ENCODE measurements around the gene NME4. TPM values are rescaled to one million over a fixed set of nuclear protein-coding genes. Genes with fewer than 3 reads are reported as not detected.

Gene NME4
- total and polyA plus RNA-seq, 10 of the 15 experiments (the other 5 are each of a cell fraction or from before 2014, with no cell fraction given) = 11.0 to 235 (median 97.7) TPM

- H3K36me3 ChIP-seq (ENCODE audit: control insufficient read depth in 2 of 2, insufficient read depth in 2 of 2, low read length in 1 of 2) = no peaks in the 10 kb centered on the region
- TF ChIP-seq, protein P1, sequence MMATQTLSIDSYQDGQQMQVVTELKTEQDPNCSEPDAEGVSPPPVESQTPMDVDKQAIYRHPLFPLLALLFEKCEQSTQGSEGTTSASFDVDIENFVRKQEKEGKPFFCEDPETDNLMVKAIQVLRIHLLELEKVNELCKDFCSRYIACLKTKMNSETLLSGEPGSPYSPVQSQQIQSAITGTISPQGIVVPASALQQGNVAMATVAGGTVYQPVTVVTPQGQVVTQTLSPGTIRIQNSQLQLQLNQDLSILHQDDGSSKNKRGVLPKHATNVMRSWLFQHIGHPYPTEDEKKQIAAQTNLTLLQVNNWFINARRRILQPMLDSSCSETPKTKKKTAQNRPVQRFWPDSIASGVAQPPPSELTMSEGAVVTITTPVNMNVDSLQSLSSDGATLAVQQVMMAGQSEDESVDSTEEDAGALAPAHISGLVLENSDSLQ (IDR thresholded peaks at IDR 0.05) = 0 out of 2 replicates have a peak, but pooled peaks have one; percentile 14
- no peak for TF ChIP-seq ESRRA (IDR thresholded peaks at IDR 0.05; ENCODE audit: low read length)
- no peaks in the 10 kb centered on the region for H4K20me1 ChIP-seq (ENCODE audit: control insufficient read depth, insufficient read depth)
- H3K79me2 ChIP-seq (ENCODE audit: control insufficient read depth, insufficient read depth, low read length) = peaks cover 11% of the 10 kb centered on the region
- H2AFZ ChIP-seq (ENCODE audit: control insufficient read depth, low read depth, low read length) = 0 out of 2 replicates have a peak overlapping the region, but pooled peaks have one; percentile 24
- CTCF ChIA-PET = interaction anchor here (0.6 kb wide), 1 partner anchor 19 kb away, joined by 3 read pairs; no protein-coding TSS in a partner anchor
- WGBS (ENCODE audit: insufficient coverage, insufficient replicate concordance, low lambda C conversion rate, missing lambda C conversion rate) = 2% methylated on average over 13 of the region's 13 CpGs
- ATAC-seq (no peak), DNase-seq (ENCODE audit: low read depth, low spot score) (no peak), FAIRE-seq (no peak)
- no peak overlapping the region for H3K27ac ChIP-seq (ENCODE audit: control insufficient read depth, insufficient read depth)
- H3K4me1 ChIP-seq (ENCODE audit: control insufficient read depth, insufficient read depth, low read length) = peaks cover 15% of the 10 kb centered on the region
- RAD21 ChIA-PET (ENCODE audit: unreplicated experiment) = no interaction called here
- intact Hi-C loops (cut with micrococcal nuclease; ENCODE audit: unreplicated experiment) = loop anchor here (1.0 kb wide), 1 partner anchor 23 kb away; no protein-coding TSS in a partner anchor
- in situ Hi-C loops (cut with MboI) = no loop called here
- peak overlapping the region; percentile 91 for H3K4me2 ChIP-seq (ENCODE audit: control insufficient read depth, insufficient read depth)
- POLR2A ChIA-PET = interaction anchor here (0.7 to 1.1 kb wide), 2 partner anchors 15 to 99 kb away, joined by 3 to 4 read pairs; no protein-coding TSS in a partner anchor
- H3K4me3 ChIP-seq = peak overlapping the region; percentile 76
- H3K9ac ChIP-seq (ENCODE audit: control insufficient read depth, insufficient read depth, low read length) = peak overlapping the region; percentile 36
- SMC1A ChIA-PET (ENCODE audit: uncharacterized antibody, unreplicated experiment) = interaction anchor here (0.5 to 1.1 kb wide), 2 partner anchors 25 to 193 kb away, joined by 3 read pairs; partner anchors contain the start of gene DECR2
- H3K9me3 ChIP-seq (replicated peaks; ENCODE audit: control insufficient read depth, insufficient read depth, low read length) = no peaks in the 10 kb centered on the region
- peaks cover 0 to 3% of the 10 kb centered on the region in 2 experiments; a peak in 1 of 4 replicates for H3K27me3 ChIP-seq (replicated peaks in 1 of 2; ENCODE audit: control insufficient read depth in 2 of 2, insufficient read depth in 2 of 2, low read length in 1 of 2)
- no TSS peak for BruUV-seq (replicated peaks)
Observed at GRCh38 chr16:426906-427249, 29.9 kb downstream of the NME4 start.

DNA sequence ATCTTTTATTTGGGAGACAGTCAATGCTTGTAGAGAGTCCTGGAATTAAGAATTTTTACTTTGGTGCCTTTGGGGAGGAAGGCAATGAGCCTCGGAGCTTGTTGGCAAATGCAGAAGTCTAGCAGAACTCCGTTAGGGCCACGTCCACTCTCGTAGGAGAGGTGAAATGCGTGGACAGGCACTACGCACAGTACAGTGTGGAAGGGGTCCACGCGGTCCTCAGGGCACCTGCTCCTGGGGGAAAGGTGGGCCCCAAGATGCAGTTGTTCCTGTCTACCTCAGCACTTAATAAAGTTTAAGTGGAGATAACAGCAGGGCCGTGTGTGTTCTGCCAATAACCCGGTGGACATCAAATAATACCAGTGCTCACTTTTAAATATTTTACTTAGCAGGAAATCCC, 30.3 kb downstream of the NME4 start:
- Histone ChIP-seq H3K9me3 (replicated peaks; ENCODE audit: control insufficient read depth, insufficient read depth, low read length) (no peaks in the 10 kb centered on the region), H3K79me2 (ENCODE audit: control insufficient read depth, insufficient read depth, low read length) (peaks cover 11% of the 10 kb centered on the region), H4K20me1 (ENCODE audit: control insufficient read depth, insufficient read depth) (no peaks in the 10 kb centered on the region), H3K27me3 (replicated peaks in 1 of 2; ENCODE audit: control insufficient read depth in 2 of 2, insufficient read depth in 2 of 2, low read length in 1 of 2) (peaks cover 0 to 3% of the 10 kb centered on the region in 2 experiments; a peak in 1 of 4 replicates), H3K4me2 (ENCODE audit: control insufficient read depth, insufficient read depth) (peak overlapping the region; percentile 91), H2AFZ (ENCODE audit: control insufficient read depth, low read depth, low read length) (no peak overlapping the region), H3K9ac (ENCODE audit: control insufficient read depth, insufficient read depth, low read length) (peak overlapping the region; percentile 36; the same call in 1 of the 2 replicates), H3K4me3 (peak overlapping the region; percentile 76), H3K27ac (ENCODE audit: control insufficient read depth, insufficient read depth) (no peak overlapping the region), H3K4me1 (ENCODE audit: control insufficient read depth, insufficient read depth, low read length) (peaks cover 15% of the 10 kb centered on the region), H3K36me3 (ENCODE audit: control insufficient read depth in 2 of 2, insufficient read depth in 2 of 2, low read length in 1 of 2) (no peaks in the 10 kb centered on the region)
- SMC1A ChIA-PET (ENCODE audit: uncharacterized antibody, unreplicated experiment) = interaction anchor here (0.5 to 1.1 kb wide), 2 partner anchors 26 to 194 kb away, joined by 3 read pairs; partner anchors contain the start of gene DECR2
- in situ Hi-C loops (cut with MboI) = no loop called here
- CTCF ChIA-PET = interaction anchor here (0.6 kb wide), 1 partner anchor 19 kb away, joined by 3 read pairs; no protein-coding TSS in a partner anchor
- no peak for ATAC-seq
- POLR2A ChIA-PET = no interaction called here
- RAD21 ChIA-PET (ENCODE audit: unreplicated experiment) = no interaction called here
- WGBS (ENCODE audit: insufficient coverage, insufficient replicate concordance, low lambda C conversion rate, missing lambda C conversion rate) = 66% methylated on average over 10 of the region's 10 CpGs
- no peak for FAIRE-seq
- BruUV-seq (replicated peaks) = TSS peak; percentile 76
- DNase-seq (ENCODE audit: low read depth, low spot score) = no peak
- intact Hi-C loops (cut with micrococcal nuclease; ENCODE audit: unreplicated experiment) = loop anchor here (1.0 kb wide), 1 partner anchor 23 kb away; no protein-coding TSS in a partner anchor
- no peak for TF ChIP-seq CBFB (IDR thresholded peaks at IDR 0.05; ENCODE audit: low read depth)
- TF ChIP-seq RAD21 (IDR thresholded peaks at IDR 0.05; ENCODE audit: insufficient read depth, low read depth, low read length) = no peak
- no peak for TF ChIP-seq ZNF622 (IDR thresholded peaks at IDR 0.05)
- TF ChIP-seq, protein P2, sequence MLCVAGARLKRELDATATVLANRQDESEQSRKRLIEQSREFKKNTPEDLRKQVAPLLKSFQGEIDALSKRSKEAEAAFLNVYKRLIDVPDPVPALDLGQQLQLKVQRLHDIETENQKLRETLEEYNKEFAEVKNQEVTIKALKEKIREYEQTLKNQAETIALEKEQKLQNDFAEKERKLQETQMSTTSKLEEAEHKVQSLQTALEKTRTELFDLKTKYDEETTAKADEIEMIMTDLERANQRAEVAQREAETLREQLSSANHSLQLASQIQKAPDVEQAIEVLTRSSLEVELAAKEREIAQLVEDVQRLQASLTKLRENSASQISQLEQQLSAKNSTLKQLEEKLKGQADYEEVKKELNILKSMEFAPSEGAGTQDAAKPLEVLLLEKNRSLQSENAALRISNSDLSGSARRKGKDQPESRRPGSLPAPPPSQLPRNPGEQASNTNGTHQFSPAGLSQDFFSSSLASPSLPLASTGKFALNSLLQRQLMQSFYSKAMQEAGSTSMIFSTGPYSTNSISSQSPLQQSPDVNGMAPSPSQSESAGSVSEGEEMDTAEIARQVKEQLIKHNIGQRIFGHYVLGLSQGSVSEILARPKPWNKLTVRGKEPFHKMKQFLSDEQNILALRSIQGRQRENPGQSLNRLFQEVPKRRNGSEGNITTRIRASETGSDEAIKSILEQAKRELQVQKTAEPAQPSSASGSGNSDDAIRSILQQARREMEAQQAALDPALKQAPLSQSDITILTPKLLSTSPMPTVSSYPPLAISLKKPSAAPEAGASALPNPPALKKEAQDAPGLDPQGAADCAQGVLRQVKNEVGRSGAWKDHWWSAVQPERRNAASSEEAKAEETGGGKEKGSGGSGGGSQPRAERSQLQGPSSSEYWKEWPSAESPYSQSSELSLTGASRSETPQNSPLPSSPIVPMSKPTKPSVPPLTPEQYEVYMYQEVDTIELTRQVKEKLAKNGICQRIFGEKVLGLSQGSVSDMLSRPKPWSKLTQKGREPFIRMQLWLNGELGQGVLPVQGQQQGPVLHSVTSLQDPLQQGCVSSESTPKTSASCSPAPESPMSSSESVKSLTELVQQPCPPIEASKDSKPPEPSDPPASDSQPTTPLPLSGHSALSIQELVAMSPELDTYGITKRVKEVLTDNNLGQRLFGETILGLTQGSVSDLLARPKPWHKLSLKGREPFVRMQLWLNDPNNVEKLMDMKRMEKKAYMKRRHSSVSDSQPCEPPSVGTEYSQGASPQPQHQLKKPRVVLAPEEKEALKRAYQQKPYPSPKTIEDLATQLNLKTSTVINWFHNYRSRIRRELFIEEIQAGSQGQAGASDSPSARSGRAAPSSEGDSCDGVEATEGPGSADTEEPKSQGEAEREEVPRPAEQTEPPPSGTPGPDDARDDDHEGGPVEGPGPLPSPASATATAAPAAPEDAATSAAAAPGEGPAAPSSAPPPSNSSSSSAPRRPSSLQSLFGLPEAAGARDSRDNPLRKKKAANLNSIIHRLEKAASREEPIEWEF (IDR thresholded peaks at IDR 0.05; ENCODE audit: insufficient replicate concordance, low read depth, low read length) = no peak
- no peak for TF ChIP-seq FOXK2 (IDR thresholded peaks at IDR 0.05)
- TF ChIP-seq POLR2AphosphoS5 (IDR thresholded peaks at IDR 0.05; ENCODE audit: low read length) = no peak
- TF ChIP-seq LARP7 (IDR thresholded peaks at IDR 0.05) = no peak
- no peak for TF ChIP-seq MTA2 (IDR thresholded peaks at IDR 0.05; ENCODE audit: low read depth)
